NCI-H82 treated with DMSO at 0.1 percent for 48 hours (cell line): ENCODE measurements around the gene PLVAP.
A peak's percentile ranks its signal among the peaks of the same experiment; 100 is the strongest.

Source experiments
- DNase-seq: peaks from one replicate; lab custom pipeline; 2025; ENCODE audit not compliant: unreplicated experiment; lab: John Stamatoyannopoulos, UW

Gene PLVAP

DNA sequence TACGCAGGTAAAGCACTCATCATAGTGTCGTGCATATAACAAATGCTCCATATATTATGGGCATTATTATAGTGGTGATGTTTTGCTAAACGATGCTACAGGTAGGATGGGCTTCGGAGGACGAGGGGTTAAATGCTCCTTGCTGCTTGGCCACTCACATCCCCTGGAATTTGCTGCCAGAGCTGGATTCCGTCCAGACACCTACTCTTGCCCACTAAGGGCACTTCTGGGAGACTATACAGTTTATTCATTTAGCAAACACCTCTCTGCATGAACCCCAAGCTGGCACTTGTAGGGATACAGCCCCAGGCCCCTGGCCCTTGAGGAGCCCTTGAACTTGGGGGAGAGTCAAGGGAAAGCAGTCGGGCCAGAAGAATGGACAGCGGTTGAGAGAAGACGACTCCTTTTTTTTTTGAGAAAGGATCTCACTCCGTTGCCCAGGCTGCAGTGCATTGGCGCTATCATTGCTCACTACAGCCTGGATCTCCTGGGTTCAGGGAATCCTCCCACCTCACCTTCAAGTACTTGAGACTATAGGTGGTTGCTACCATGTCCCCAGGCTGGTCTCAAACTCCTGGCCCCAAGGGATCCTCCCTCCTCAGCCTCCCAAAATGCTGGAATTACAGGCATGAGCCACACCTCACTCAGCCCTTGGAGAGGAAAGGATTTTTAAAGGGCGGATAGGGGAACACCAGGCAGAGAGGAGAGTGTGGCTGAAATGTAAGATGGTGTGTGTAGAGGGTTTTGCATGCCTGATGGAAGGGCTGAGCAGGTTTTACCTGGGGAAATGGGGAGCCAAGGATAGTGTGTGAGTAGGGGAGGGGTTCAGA lies 72.5 kb downstream of the PLVAP start:
- no peak for DNase-seq

DNA sequence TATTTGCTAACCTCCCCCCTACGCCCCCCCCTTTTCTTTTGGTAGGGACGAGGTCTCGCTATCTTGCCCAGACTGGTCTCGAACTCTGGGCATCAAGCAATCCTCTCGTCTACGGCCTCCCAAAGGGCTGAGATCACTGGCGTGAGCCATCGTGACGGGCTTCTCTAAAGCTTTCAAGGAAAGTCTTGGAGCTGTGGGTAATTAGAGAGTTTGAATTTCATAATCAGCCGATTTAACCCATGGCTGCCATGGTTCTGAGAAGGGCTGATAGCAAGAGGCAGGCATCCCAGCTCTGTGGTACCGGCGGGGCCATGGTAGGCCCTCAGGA lies 73.2 kb downstream of the PLVAP start:
- DNase-seq: no peak

DNA sequence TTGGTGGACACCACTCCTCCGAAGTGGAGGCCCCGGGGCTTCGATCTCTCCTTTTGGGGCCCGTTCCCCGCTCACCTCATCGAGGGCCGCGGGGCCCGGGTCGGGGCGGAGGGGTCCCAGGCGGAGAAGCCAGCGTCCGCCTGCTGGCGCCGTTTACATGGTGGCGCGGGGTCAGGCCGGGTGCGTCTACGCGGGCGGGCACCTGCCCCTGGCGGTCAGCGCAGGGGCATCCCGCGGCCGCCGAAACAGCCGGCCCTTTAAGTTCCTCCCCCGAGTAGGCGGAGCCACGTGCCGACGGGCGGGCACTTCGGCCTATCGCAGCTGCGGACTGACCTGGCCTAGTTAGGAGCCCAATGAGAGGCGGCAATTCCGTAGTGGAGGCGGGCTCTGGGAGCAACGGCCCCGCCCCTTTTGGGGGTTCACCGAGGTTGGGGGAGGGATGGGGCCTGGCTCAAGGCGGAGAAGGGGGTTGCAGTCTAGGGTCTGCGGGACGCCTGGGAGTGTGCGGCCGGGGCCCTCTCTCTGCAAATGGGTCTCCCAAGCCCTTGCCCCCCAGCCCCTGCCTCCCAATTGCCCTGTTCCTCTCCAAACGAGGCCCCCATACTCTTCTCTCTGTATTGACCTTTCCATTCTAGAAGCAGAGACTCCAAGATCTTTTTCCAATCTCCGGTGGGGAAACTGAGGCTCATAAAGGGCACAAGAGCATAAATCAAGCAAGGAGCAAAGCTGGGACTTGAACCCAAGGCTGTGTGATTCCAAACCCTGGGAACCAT lies 73.8 kb downstream of the PLVAP start, which contains the start of gene ABHD8:
TSS of gene ABHD8 (minus strand) at position 259 of the 773 bp plus-strand sequence. CDS start 1,809 bp downstream, outside the sequence.
- peak; percentile 93 for DNase-seq

DNA sequence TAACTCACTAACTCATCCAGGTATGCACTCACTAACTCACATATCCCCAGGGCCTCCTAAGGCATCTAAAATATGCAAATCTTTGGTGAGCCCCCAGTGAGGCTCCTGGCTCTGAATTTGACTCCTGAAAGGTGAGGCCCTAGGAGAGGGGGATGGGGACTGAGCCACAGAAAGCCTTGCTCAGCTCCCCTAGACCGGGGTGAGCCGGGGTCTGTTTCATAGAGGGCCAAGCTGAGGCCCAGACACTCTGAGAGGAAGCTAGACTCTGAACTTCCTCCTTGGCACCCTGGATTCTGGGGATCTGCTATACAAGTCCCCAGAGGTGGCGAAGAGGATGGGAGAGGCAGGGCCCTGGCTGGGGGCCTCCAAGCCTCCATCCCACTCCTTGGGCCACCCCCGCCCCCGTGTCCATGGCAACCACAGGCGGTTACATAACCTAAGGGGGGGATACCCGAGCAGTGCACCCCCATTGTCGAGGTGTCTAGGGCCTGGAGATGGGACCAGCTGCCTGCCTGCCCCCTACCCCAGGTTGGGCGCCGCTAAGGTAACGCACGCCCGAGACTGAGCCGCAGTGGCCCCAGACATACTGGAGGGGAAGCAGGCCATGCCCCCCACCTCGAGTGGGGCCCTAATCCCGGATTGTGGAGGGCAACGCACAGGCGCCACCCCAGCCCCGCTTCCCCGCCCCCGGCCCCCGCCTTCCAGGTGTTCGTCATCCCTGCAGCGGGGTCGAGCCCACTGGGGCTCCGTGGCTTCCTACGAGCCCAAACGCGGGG lies 74.6 kb downstream of the PLVAP start:
- no peak for DNase-seq
